HepG2 (cell line): ENCODE data around the gene ABT1. TPM values are rescaled to one million over a fixed set of nuclear protein-coding genes. Genes with fewer than 3 reads are reported as not detected.

Experiments
- ATAD3A ChIP-seq: sonication (generic); formaldehyde crosslinking; IDR thresholded peaks from 2 replicates; pipeline ENCODE4 v1.4.0; 2020; ENCODE audit warnings: missing genetic modification reagents
- CSRNP2 ChIP-seq: sonication (generic); formaldehyde crosslinking; conservative IDR thresholded peaks from 2 replicates; pipeline ENCODE4 v1.8.0; 2022; ENCODE audit warnings: low read depth, missing genetic modification reagents
- DMAP1 ChIP-seq: IDR thresholded peaks from 2 replicates; pipeline ENCODE4 v1.6.1; 2016
- GATA4 ChIP-seq: sonication (generic); IDR thresholded peaks from 2 replicates; pipeline ENCODE4 v1.6.1; 2016; ENCODE audit warnings: antibody characterized with exemption, low read depth, borderline replicate concordance
- JUND ChIP-seq: sonication (generic); formaldehyde crosslinking; IDR thresholded peaks from 2 replicates; pipeline ENCODE4 v1.8.0; 2022; ENCODE audit warnings: mild to moderate bottlenecking, missing genetic modification reagents
- MATR3 ChIP-seq: sonication (generic); formaldehyde crosslinking; IDR thresholded peaks from 2 replicates; pipeline ENCODE4 v1.4.0; 2020; ENCODE audit warnings: missing genetic modification reagents
- MLX ChIP-seq: IDR thresholded peaks from 2 replicates; pipeline ENCODE4 v1.6.1; 2016
- MTA3 ChIP-seq: sonication (generic); formaldehyde crosslinking; IDR thresholded peaks from 2 replicates; pipeline ENCODE4 v1.4.0; 2020; ENCODE audit warnings: missing genetic modification reagents
- NFATC3 ChIP-seq: sonication (generic); formaldehyde crosslinking; IDR thresholded peaks from 2 replicates; pipeline ENCODE4 v1.5.1; 2020; ENCODE audit warnings: mild to moderate bottlenecking, missing genetic modification reagents
- NFKBIZ ChIP-seq: IDR thresholded peaks from 2 replicates; pipeline ENCODE4 v1.6.1; 2018; ENCODE audit warnings: missing genetic modification reagents, missing compliant biosample characterization
- NR2F6 ChIP-seq, 2 experiments: IDR thresholded peaks; 2 replicates each; pipeline ENCODE4 v1.6.1; 2016; ENCODE audit warnings: antibody characterized with exemption in 1 of 2, mild to moderate bottlenecking in 1 of 2
- PRDM10 ChIP-seq: sonication (generic); formaldehyde crosslinking; IDR thresholded peaks from 2 replicates; pipeline ENCODE4 v1.4.0; 2020; ENCODE audit warnings: low read depth, missing genetic modification reagents
- RXRA ChIP-seq: sonication (generic); formaldehyde crosslinking; IDR thresholded peaks from 2 replicates; pipeline ENCODE4 v1.5.1; 2020; ENCODE audit warnings: missing genetic modification reagents
- SALL1 ChIP-seq: sonication (generic); formaldehyde crosslinking; IDR thresholded peaks from 2 replicates; pipeline ENCODE4 v1.8.0; 2022; ENCODE audit warnings: mild to moderate bottlenecking, missing genetic modification reagents
- SIX4 ChIP-seq: sonication (generic); formaldehyde crosslinking; IDR thresholded peaks from 2 replicates; pipeline ENCODE4 v1.4.0; 2020; ENCODE audit warnings: missing genetic modification reagents
- SMAD9 ChIP-seq: sonication (generic); formaldehyde crosslinking; IDR thresholded peaks from 2 replicates; pipeline ENCODE4 v1.5.1; 2020; ENCODE audit warnings: mild to moderate bottlenecking, missing genetic modification reagents
- SNAI1 ChIP-seq: sonication (generic); formaldehyde crosslinking; IDR thresholded peaks from 2 replicates; pipeline ENCODE4 v1.5.0; 2020; ENCODE audit warnings: mild to moderate bottlenecking, missing genetic modification reagents, borderline replicate concordance
- TAF1 ChIP-seq: sonication (generic); formaldehyde crosslinking; IDR thresholded peaks from 2 replicates; pipeline ENCODE4 v1.4.0; 2020; ENCODE audit warnings: missing genetic modification reagents
- ZNF274 ChIP-seq: sonication (generic); formaldehyde crosslinking; IDR thresholded peaks from 2 replicates; pipeline ENCODE4 v1.5.1; 2020; ENCODE audit warnings: mild to moderate bottlenecking, missing genetic modification reagents
- ZNF343 ChIP-seq: sonication (generic); formaldehyde crosslinking; IDR thresholded peaks from 2 replicates; pipeline ENCODE4 v1.4.0; 2020; ENCODE audit warnings: mild to moderate bottlenecking, missing genetic modification reagents
- ZNF530 ChIP-seq: sonication (generic); formaldehyde crosslinking; IDR thresholded peaks from 2 replicates; pipeline ENCODE4 v1.5.0; 2020; ENCODE audit warnings: low read depth, mild to moderate bottlenecking, missing genetic modification reagents
- ZNF577 ChIP-seq: sonication (generic); formaldehyde crosslinking; IDR thresholded peaks from 2 replicates; pipeline ENCODE4 v1.4.0; 2020; ENCODE audit warnings: mild to moderate bottlenecking, low read depth, missing genetic modification reagents, borderline replicate concordance
- ZNF777 ChIP-seq: sonication (generic); formaldehyde crosslinking; IDR thresholded peaks from 2 replicates; pipeline ENCODE4 v1.4.0; 2020; ENCODE audit warnings: missing genetic modification reagents
- ZZZ3 ChIP-seq: sonication (generic); formaldehyde crosslinking; IDR thresholded peaks from 2 replicates; pipeline ENCODE4 v1.4.0; 2020; ENCODE audit warnings: missing genetic modification reagents, mild to moderate bottlenecking, borderline replicate concordance
- polyA plus RNA-seq, 8 experiments: library from polyadenylated mRNA; depleted of rRNA in 3 of 8; stranded (reverse) in 7 of 8; unstranded in 1 of 8; fragments of >200 nt; fragmentation: Illumina TruSeq in 4 of 8; extraction: Trizol in 4 of 8; gene quantifications; 2 replicates each; pipeline versions ENCODE4 v1.2.1 to v1.2.3, GENCODE V29; 2011 to 2016; ENCODE audit warnings: low read depth in 4 of 8, missing spikeins in 1 of 8, mixed read lengths in 1 of 8; ENCODE audit not compliant: insufficient read depth in 1 of 8
- total RNA-seq, 5 experiments: library from RNA; depleted of rRNA; stranded (reverse); fragments of >200 nt; fragmentation: Illumina TruSeq; extraction: Trizol; gene quantifications; 2 replicates each; pipeline ENCODE4 v1.2.3, GENCODE V29; 2016; ENCODE audit warnings: low read depth in 1 of 5
- TF ChIP-seq, protein P1 (sequence below): sonication (generic); formaldehyde crosslinking; IDR thresholded peaks from 2 replicates; pipeline ENCODE4 v1.4.0; 2020; ENCODE audit warnings: mild to moderate bottlenecking, missing genetic modification reagents
- TF ChIP-seq, protein P2 (sequence below), 2 experiments: fragments of 450-650 bp in 1 of 2; sonication (generic) in 1 of 2; formaldehyde crosslinking; IDR thresholded peaks; 2 replicates each; pipeline versions ENCODE4 v1.5.0 to v1.8.0; 2020 to 2022; ENCODE audit warnings: mild to moderate bottlenecking in 1 of 2, missing genetic modification reagents in 1 of 2

Gene ABT1
- total and polyA plus RNA-seq, 2 of the 13 experiments (the other 11 are each of a cell fraction or from before 2014, with no cell fraction given) = 38.4 TPM

GRCh38 chr6:26553264-26553634 is 43.5 kb upstream of the ABT1 start (continued):
- TF ChIP-seq PRDM10 (0 out of 2 replicates have a peak, but pooled peaks have one; percentile 15), ATAD3A (CRISPR knock-in tag) (no peak), MTA3 (CRISPR knock-in tag) (no peak), SMAD9 (no peak), SNAI1 (CRISPR knock-in tag) (no peak; the same call in 1 of the 2 replicates), ZNF577 (no peak), ZNF343 (CRISPR knock-in tag) (0 out of 2 replicates have a peak, but pooled peaks have one; percentile 21), DMAP1 (CRISPR knock-in tag) (no peak), ZNF530 (CRISPR knock-in tag) (no peak), ZNF777 (CRISPR knock-in tag) (no peak), SIX4 (CRISPR knock-in tag) (no peak), NFATC3 (CRISPR knock-in tag) (no peak), TAF1 (CRISPR knock-in tag) (no peak), SALL1 (CRISPR knock-in tag) (0 out of 2 replicates have a peak, but pooled peaks have one; percentile 42), NR2F6 (IDR thresholded peaks at IDR 0.05) (peak; percentile 64), NR2F6 (CRISPR knock-in tag; IDR thresholded peaks at IDR 0.05) (peak; percentile 30; the same call in 1 of the 2 replicates), RXRA (no peak), MATR3 (CRISPR knock-in tag) (no peak), ZZZ3 (CRISPR knock-in tag) (no peak), MLX (CRISPR knock-in tag) (0 out of 2 replicates have a peak, but pooled peaks have one; percentile 18), CSRNP2 (CRISPR knock-in tag) (no peak), NFKBIZ (CRISPR knock-in tag) (no peak), ZNF274 (CRISPR knock-in tag) (no peak), GATA4 (0 out of 2 replicates have a peak, but pooled peaks have one; percentile 2), JUND (CRISPR knock-in tag) (no peak)
- TF ChIP-seq, protein P1, sequence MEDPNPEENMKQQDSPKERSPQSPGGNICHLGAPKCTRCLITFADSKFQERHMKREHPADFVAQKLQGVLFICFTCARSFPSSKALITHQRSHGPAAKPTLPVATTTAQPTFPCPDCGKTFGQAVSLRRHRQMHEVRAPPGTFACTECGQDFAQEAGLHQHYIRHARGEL (CRISPR knock-in tag) = no peak
- TF ChIP-seq, protein P2, sequence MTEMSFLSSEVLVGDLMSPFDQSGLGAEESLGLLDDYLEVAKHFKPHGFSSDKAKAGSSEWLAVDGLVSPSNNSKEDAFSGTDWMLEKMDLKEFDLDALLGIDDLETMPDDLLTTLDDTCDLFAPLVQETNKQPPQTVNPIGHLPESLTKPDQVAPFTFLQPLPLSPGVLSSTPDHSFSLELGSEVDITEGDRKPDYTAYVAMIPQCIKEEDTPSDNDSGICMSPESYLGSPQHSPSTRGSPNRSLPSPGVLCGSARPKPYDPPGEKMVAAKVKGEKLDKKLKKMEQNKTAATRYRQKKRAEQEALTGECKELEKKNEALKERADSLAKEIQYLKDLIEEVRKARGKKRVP (CRISPR knock-in tag; IDR thresholded peaks at IDR 0.05) = no peak
